Endothelial cell of umbilical vein (primary cell): ENCODE results near the gene AGBL4. TPM values are rescaled to one million over a fixed set of nuclear protein-coding genes. Genes with fewer than 3 reads are reported as not detected.

Experiments
- BruUV-seq: library from RNA; stranded (reverse); fragments of 400-500 nt; replicated peaks from 2 replicates; lab custom pipeline; 2021; lab: Mats Ljungman, UMichigan
- CTCF ChIA-PET: fragments of 300-600, 350-600 bp; sonication (Branson Sonifier 250); formaldehyde crosslinking; loops from one replicate; lab custom pipeline; 2021; ENCODE audit warnings: antibody characterized with exemption, inconsistent platforms; lab: Charles Lee
- POLR2A ChIA-PET: fragments of 300-600, 350-600 bp; sonication (Branson Sonifier 250); formaldehyde crosslinking; loops from one replicate; lab custom pipeline; 2021; ENCODE audit warnings: antibody characterized with exemption, inconsistent platforms; lab: Charles Lee
- DNase-seq: peaks from one replicate; pipeline ENCODE4 v3.0.0-alpha.2; 2011; ENCODE audit warnings: low read depth, low spot score
- FAIRE-seq: peaks from 2 replicates; lab custom pipeline; 2011; peaks lifted over from hg19 to GRCh38; lab: Jason Lieb, UNC
- H2AFZ ChIP-seq: 2 replicates; pipeline ENCODE4 v1.6.0; 2012; ENCODE audit warnings: low read depth, low read length, control low read depth, inconsistent platforms
- H3K27ac ChIP-seq: 2 replicates; pipeline ENCODE4 v1.5.1; 2011; ENCODE audit warnings: low read depth, mild to moderate bottlenecking, control low read depth, low read length, moderate library complexity; ENCODE audit not compliant: insufficient read depth
- H3K27me3 ChIP-seq, 2 experiments: 2 replicates each; pipeline versions ENCODE4 v1.6.0 to v1.6.1; 2011; ENCODE audit warnings: low read length in 2 of 2, mixed read lengths in 1 of 2; ENCODE audit not compliant: control insufficient read depth in 2 of 2, insufficient read depth in 2 of 2
- H3K36me3 ChIP-seq, 2 experiments: 2 replicates in 1 of 2; 3 replicates in 1 of 2; pipeline ENCODE4 v1.5.1; 2011; ENCODE audit warnings: low read length in 2 of 2, mild to moderate bottlenecking in 1 of 2, moderate library complexity in 1 of 2; ENCODE audit not compliant: control insufficient read depth in 2 of 2, insufficient read depth in 2 of 2; ENCODE audit errors: extremely low read depth in 1 of 2
- H3K4me1 ChIP-seq: 3 replicates; pipeline ENCODE4 v1.5.1; 2011; ENCODE audit warnings: mild to moderate bottlenecking, low read length; ENCODE audit not compliant: control insufficient read depth, insufficient read depth; ENCODE audit errors: extremely low read depth
- H3K4me2 ChIP-seq: 2 replicates; pipeline ENCODE4 v1.6.1; 2011; ENCODE audit warnings: low read length, control low read depth, mixed read lengths; ENCODE audit not compliant: insufficient read depth
- H3K4me3 ChIP-seq, 3 experiments: fragments of 200-600 bp in 1 of 3; sonication (generic), shearing (Covaris generic) in 1 of 3; replicated peaks in 1 of 3; 2 replicates each; pipeline ENCODE4 v1.5.1; 2011 to 2016; ENCODE audit warnings: control low read depth in 3 of 3, low read length in 3 of 3, mild to moderate bottlenecking in 2 of 3, inconsistent platforms in 1 of 3, low read depth in 1 of 3, moderate library complexity in 1 of 3; ENCODE audit not compliant: insufficient read depth in 1 of 3
- H3K79me2 ChIP-seq: 2 replicates; pipeline ENCODE4 v1.6.0; 2012; ENCODE audit warnings: low read length, inconsistent platforms; ENCODE audit not compliant: control insufficient read depth, insufficient read depth
- H3K9ac ChIP-seq: replicated peaks from 2 replicates; pipeline ENCODE3; 2011; ENCODE audit warnings: low read length, control low read depth; ENCODE audit not compliant: insufficient read depth; ENCODE audit errors: extremely low read depth
- H3K9me1 ChIP-seq: replicated peaks from 3 replicates; pipeline ENCODE4 v1.6.0; 2011; ENCODE audit warnings: mild to moderate bottlenecking, low read length; ENCODE audit not compliant: control insufficient read depth, insufficient read depth; ENCODE audit errors: extremely low read depth
- H3K9me3 ChIP-seq: replicated peaks from 2 replicates; pipeline ENCODE4 v1.5.1; 2012; ENCODE audit warnings: low read length, inconsistent platforms; ENCODE audit not compliant: control insufficient read depth, insufficient read depth
- H4K20me1 ChIP-seq: replicated peaks from 2 replicates; pipeline ENCODE3; 2011; ENCODE audit warnings: mild to moderate bottlenecking, low read length; ENCODE audit not compliant: control insufficient read depth, insufficient read depth; ENCODE audit errors: extremely low read depth
- EZH2 ChIP-seq: IDR thresholded peaks from 2 replicates; pipeline ENCODE4 v1.6.1; 2012; ENCODE audit warnings: borderline replicate concordance, low read depth, mild to moderate bottlenecking, moderate library complexity, low read length, inconsistent platforms; ENCODE audit not compliant: severe bottlenecking
- FOS ChIP-seq: IDR thresholded peaks from 2 replicates; pipeline ENCODE4 v1.6.1; 2011; ENCODE audit warnings: mild to moderate bottlenecking, low read length, moderate library complexity, borderline replicate concordance; ENCODE audit not compliant: insufficient read depth
- GATA2 ChIP-seq: IDR thresholded peaks from 2 replicates; pipeline ENCODE4 v1.7.0; 2011; ENCODE audit warnings: low read depth, mild to moderate bottlenecking, moderate library complexity, mixed read lengths, low read length; ENCODE audit not compliant: insufficient read length, insufficient read depth
- MYC ChIP-seq: IDR thresholded peaks from one replicate; pipeline ENCODE4 v1.6.1; 2011; ENCODE audit warnings: mild to moderate bottlenecking, low read depth, low read length
- POLR2AphosphoS5 ChIP-seq: IDR thresholded peaks from 2 replicates; pipeline ENCODE4 v1.6.1; 2012; ENCODE audit warnings: low read depth, mild to moderate bottlenecking, control low read depth, low read length, moderate library complexity; ENCODE audit not compliant: insufficient read depth
- dilution Hi-C: fragments of 300-500 bp; cut with MboI; formaldehyde crosslinking; loops from one replicate; pipeline ENCODE4 v1.15.0; 2019; ENCODE audit warnings: low sequenced_read_pairs; ENCODE audit not compliant: extremely low pct_ligation_motif_present
- intact Hi-C: fragments of 100-400 bp; cut with micrococcal nuclease; formaldehyde crosslinking; loops from one replicate; pipeline ENCODE4 v1.10.0; 2022
- polyA plus RNA-seq, 4 experiments: library from polyadenylated mRNA; depleted of rRNA in 3 of 4; stranded (reverse) in 3 of 4; unstranded in 1 of 4; fragments of >200 nt; gene quantifications; 2 replicates each; pipeline versions ENCODE4 v1.2.1 to v1.2.3, GENCODE V29; 2011 to 2012; ENCODE audit warnings: missing spikeins in 1 of 4
- total RNA-seq: library from RNA; stranded (reverse); gene quantifications from 2 replicates; pipeline ENCODE4 v1.2.3, GENCODE V29; 2021
- TF ChIP-seq, protein P1 (sequence below): IDR thresholded peaks from 2 replicates; pipeline ENCODE4 v1.6.1; 2011; ENCODE audit not compliant: insufficient read depth, insufficient read length
- TF ChIP-seq, protein P2 (sequence below), 2 donors: IDR thresholded peaks; 1 replicate in 1 of 2; 2 replicates in 1 of 2; pipeline ENCODE4 v1.5.1; 2011; ENCODE audit warnings: low read length in 2 of 2, mild to moderate bottlenecking in 2 of 2, moderate library complexity in 2 of 2, control low read depth in 1 of 2, inconsistent platforms in 1 of 2, low read depth in 1 of 2; ENCODE audit not compliant: insufficient read depth in 1 of 2; ENCODE audit errors: extremely low read depth in 1 of 2

Gene AGBL4
- total and polyA plus RNA-seq, 2 donors (not counting 3 experiments of a cell fraction or from before 2014, with no cell fraction given), result not detected

DNA sequence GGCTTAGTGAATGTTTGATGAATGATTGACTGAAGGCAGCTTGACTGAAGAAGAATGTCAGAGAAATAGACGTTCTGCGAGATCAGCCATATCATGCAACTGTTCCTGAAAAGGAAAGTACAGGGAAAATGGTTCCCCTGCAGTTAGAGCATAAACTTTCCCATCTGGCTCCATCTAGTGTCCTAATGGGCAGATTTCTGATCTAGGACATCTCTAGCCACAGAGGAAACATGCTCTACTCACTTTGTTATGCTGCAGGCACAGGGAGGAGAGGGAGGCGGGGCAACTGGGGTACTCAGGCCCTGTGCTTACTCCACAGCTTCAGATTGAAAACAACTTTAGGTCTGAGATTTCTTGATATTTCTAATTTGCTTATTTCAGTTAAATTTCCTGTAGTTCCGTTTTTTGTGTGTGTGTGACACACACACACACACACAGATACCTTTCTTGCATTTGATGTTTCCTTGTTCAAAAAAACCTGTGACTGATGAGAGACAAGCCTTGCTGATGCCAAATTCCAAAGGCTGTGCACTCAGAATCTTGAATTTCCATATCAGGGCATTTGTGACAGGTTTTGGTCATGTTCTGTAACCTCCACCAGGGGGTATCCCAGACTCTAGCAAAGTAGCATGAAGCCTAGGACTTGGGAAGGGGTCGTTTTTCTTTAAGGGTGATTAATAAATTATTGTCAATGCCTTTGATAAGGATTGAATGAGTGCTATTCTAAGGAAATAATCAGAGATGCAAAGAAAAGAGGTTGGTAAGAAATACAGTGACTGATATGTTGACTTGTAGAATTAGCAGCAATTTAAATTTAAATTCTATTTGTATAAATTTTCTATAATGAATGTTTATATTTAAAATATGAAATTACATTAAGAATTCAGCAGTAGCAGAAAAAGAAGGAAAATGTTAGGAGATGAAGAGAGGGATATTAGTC is 1107.4 kb downstream of the AGBL4 start:
- Histone ChIP-seq H3K79me2 (no peaks in the 10 kb centered on the region), H3K9ac (no peak overlapping the region), H4K20me1 (no peaks in the 10 kb centered on the region), H3K27me3 (no peaks in the 10 kb centered on the region), H3K4me2 (no peak overlapping the region), H3K9me1 (no peaks in the 10 kb centered on the region), H3K27ac (no peak overlapping the region), H3K4me3 (no peak overlapping the region), H3K36me3 (no peaks in the 10 kb centered on the region), H2AFZ (no peak overlapping the region), H3K9me3 (no peaks in the 10 kb centered on the region), H3K4me1 (no peaks in the 10 kb centered on the region)
- CTCF ChIA-PET, result interaction anchor here (1.1 kb wide), 1 partner anchor 1432 kb away, joined by 3 read pairs; no protein-coding TSS in a partner anchor
- POLR2A ChIA-PET, result no interaction called here
- BruUV-seq, result no TSS peak
- intact Hi-C loops (loop anchor here (1.0 kb wide), 2 partner anchors 1417 to 1432 kb away; no protein-coding TSS in a partner anchor), dilution Hi-C loops (no loop called here)
- TF ChIP-seq, protein P1, sequence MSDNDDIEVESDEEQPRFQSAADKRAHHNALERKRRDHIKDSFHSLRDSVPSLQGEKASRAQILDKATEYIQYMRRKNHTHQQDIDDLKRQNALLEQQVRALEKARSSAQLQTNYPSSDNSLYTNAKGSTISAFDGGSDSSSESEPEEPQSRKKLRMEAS, result no peak
- TF ChIP-seq GATA2 (no peak), POLR2AphosphoS5 (no peak), MYC (no peak), FOS (no peak), EZH2 (no peak)
- TF ChIP-seq, protein P2, sequence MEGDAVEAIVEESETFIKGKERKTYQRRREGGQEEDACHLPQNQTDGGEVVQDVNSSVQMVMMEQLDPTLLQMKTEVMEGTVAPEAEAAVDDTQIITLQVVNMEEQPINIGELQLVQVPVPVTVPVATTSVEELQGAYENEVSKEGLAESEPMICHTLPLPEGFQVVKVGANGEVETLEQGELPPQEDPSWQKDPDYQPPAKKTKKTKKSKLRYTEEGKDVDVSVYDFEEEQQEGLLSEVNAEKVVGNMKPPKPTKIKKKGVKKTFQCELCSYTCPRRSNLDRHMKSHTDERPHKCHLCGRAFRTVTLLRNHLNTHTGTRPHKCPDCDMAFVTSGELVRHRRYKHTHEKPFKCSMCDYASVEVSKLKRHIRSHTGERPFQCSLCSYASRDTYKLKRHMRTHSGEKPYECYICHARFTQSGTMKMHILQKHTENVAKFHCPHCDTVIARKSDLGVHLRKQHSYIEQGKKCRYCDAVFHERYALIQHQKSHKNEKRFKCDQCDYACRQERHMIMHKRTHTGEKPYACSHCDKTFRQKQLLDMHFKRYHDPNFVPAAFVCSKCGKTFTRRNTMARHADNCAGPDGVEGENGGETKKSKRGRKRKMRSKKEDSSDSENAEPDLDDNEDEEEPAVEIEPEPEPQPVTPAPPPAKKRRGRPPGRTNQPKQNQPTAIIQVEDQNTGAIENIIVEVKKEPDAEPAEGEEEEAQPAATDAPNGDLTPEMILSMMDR (IDR thresholded peaks at IDR 0.05; ENCODE audit: extremely low read depth in 1 of 2, insufficient read depth in 1 of 2, low read depth in 1 of 2, low read length in 2 of 2), result peak; percentile 24 to 36
- DNase-seq (peak; percentile 9), FAIRE-seq (peak; percentile 26)
